Keratinocyte (primary cell): ENCODE measurements around the gene MED8. TPM values are rescaled to one million over a fixed set of nuclear protein-coding genes. Genes with fewer than 3 reads are reported as not detected.

Source experiments
- DNase-seq: peaks from one replicate; pipeline ENCODE4 v3.0.0-alpha.2; 2011; ENCODE audit warnings: low read depth, missing footprints, low spot score
- FAIRE-seq: peaks from 2 replicates; lab custom pipeline; 2011; peaks lifted over from hg19 to GRCh38; lab: Jason Lieb, UNC
- H2AFZ ChIP-seq: 2 replicates; pipeline ENCODE4 v1.6.0; 2012; ENCODE audit warnings: low read length, control low read depth, inconsistent platforms; ENCODE audit not compliant: control insufficient read depth
- H3K27ac ChIP-seq: 2 replicates; pipeline ENCODE4 v1.5.1; 2011; ENCODE audit warnings: low read length; ENCODE audit not compliant: control insufficient read depth, insufficient read depth
- H3K27me3 ChIP-seq: 3 replicates; pipeline ENCODE4 v1.6.0; 2011; ENCODE audit warnings: low read length; ENCODE audit not compliant: control insufficient read depth, insufficient read depth; ENCODE audit errors: extremely low read depth
- H3K36me3 ChIP-seq, 2 experiments: 2 replicates in 1 of 2; 3 replicates in 1 of 2; pipeline ENCODE4 v1.5.1; 2011; ENCODE audit warnings: low read length in 2 of 2, mild to moderate bottlenecking in 1 of 2; ENCODE audit not compliant: control insufficient read depth in 2 of 2, insufficient read depth in 2 of 2; ENCODE audit errors: extremely low read depth in 1 of 2
- H3K4me1 ChIP-seq: 3 replicates; pipeline ENCODE4 v1.5.1; 2011; ENCODE audit warnings: low read length; ENCODE audit not compliant: control insufficient read depth, insufficient read depth; ENCODE audit errors: extremely low read depth
- H3K4me2 ChIP-seq: 3 replicates; pipeline ENCODE4 v1.6.0; 2011; ENCODE audit warnings: low read depth, low read length; ENCODE audit not compliant: control insufficient read depth, insufficient read depth; ENCODE audit errors: extremely low read depth
- H3K4me3 ChIP-seq, 3 experiments: fragments of 200-600 bp in 1 of 3; sonication (generic) in 1 of 3; 2 replicates in 2 of 3; 3 replicates in 1 of 3; pipeline ENCODE4 v1.5.1; 2011 to 2016; ENCODE audit warnings: low read length in 3 of 3, mild to moderate bottlenecking in 3 of 3, control low read depth in 2 of 3, inconsistent platforms in 1 of 3, low read depth in 1 of 3, mixed read lengths in 1 of 3, mixed run types in 1 of 3, moderate library complexity in 1 of 3; ENCODE audit not compliant: control insufficient read depth in 2 of 3, insufficient read depth in 2 of 3; ENCODE audit errors: extremely low read depth in 1 of 3
- H3K79me2 ChIP-seq: 2 replicates; pipeline ENCODE4 v1.6.0; 2012; ENCODE audit warnings: low read length; ENCODE audit not compliant: control insufficient read depth, insufficient read depth
- H3K9ac ChIP-seq: 3 replicates; pipeline ENCODE4 v1.6.0; 2011; ENCODE audit warnings: low read length; ENCODE audit not compliant: control insufficient read depth, insufficient read depth; ENCODE audit errors: extremely low read depth
- H3K9me1 ChIP-seq: 3 replicates; pipeline ENCODE4 v1.6.0; 2011; ENCODE audit warnings: low read length; ENCODE audit not compliant: control insufficient read depth, insufficient read depth; ENCODE audit errors: extremely low read depth
- H3K9me3 ChIP-seq: 2 replicates; pipeline ENCODE4 v1.5.1; 2012; ENCODE audit warnings: low read depth, low read length; ENCODE audit not compliant: control insufficient read depth
- H4K20me1 ChIP-seq: 3 replicates; pipeline ENCODE4 v1.6.0; 2011; ENCODE audit warnings: low read length; ENCODE audit not compliant: control insufficient read depth, insufficient read depth; ENCODE audit errors: extremely low read depth
- EZH2 ChIP-seq: IDR thresholded peaks from one replicate; pipeline ENCODE4 v1.6.1; 2012; ENCODE audit warnings: inconsistent platforms, mild to moderate bottlenecking, low read length, moderate library complexity
- dilution Hi-C: fragments of 300-500 bp; cut with MboI; formaldehyde crosslinking; loops from one replicate; pipeline ENCODE4 v1.7.0; 2020; ENCODE audit warnings: low sequenced_read_pairs; ENCODE audit not compliant: extremely low pct_ligation_motif_present
- polyA plus RNA-seq, 5 experiments: library from polyadenylated mRNA; depleted of rRNA in 3 of 5; stranded (reverse) in 3 of 5; stranded (forward) in 1 of 5; unstranded in 1 of 5; fragments of >200 nt; gene quantifications; 1 replicate in 1 of 5; 2 replicates in 3 of 5; 3 replicates in 1 of 5; pipeline versions ENCODE4 v1.2.1 to v1.2.3, GENCODE V29; 2011 to 2012; ENCODE audit warnings: missing spikeins in 2 of 5, low read depth in 1 of 5, low replicate concordance in 1 of 5
- TF ChIP-seq, protein P1 (sequence below), 3 experiments: IDR thresholded peaks in 1 of 3; conservative IDR thresholded peaks in 1 of 3; optimal IDR thresholded peaks in 1 of 3; 2 replicates in 2 of 3; 3 replicates in 1 of 3; pipeline versions ENCODE3 to v1.5.1; 2011; ENCODE audit warnings: low read length in 3 of 3, mild to moderate bottlenecking in 3 of 3, moderate library complexity in 2 of 3, control low read depth in 1 of 3, inconsistent platforms in 1 of 3; ENCODE audit not compliant: insufficient read depth in 2 of 3; ENCODE audit errors: extremely low read depth in 1 of 3

The MED8 gene
- polyA plus RNA-seq, 1 donor (not counting 4 experiments of a cell fraction or from before 2014, with no cell fraction given) = 14.3 TPM

DNA sequence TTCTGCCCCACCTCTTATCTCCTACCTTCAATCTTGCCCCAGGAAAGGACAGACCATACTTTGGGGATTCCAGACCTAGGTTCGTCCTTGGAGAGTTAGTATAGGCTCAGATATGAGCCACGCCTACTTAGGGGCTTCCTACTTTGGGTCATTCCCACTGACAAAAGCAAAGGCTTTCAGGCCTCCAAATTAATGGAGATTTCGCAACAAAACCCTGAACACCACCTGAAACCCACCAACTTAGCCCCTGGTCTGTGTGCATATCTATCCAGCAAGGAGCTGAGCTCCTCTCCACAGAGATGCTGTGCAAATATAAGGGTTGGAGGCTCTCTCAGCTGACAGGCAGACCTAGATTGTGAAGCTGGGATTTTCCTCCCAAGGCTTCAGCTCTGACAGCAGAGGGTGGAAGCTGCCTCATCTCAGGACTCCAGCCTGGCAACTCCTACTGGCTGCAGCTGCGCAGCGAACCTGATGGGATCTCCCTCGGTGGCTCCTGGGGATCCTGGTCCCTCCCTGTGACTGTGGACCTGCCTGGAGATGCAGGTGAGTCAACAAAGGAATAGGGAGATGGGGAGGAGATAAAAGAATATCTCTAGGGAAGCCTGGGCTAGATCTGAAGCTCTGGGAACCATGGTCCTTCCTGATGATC lies 49.9 kb downstream of the MED8 start:
- no peaks in the 10 kb centered on the region for H3K79me2 ChIP-seq
- no peaks in the 10 kb centered on the region for H3K9me3 ChIP-seq
- FAIRE-seq (no peak), DNase-seq (no peak)
- no peak overlapping the region for H2AFZ ChIP-seq
- peaks cover 10% of the 10 kb centered on the region for H3K27me3 ChIP-seq
- dilution Hi-C loops = no loop called here
- H3K27ac ChIP-seq = no peak overlapping the region
- no peak overlapping the region for H3K4me3 ChIP-seq
- no peaks in the 10 kb centered on the region for H3K9me1 ChIP-seq
- TF ChIP-seq, protein P1, sequence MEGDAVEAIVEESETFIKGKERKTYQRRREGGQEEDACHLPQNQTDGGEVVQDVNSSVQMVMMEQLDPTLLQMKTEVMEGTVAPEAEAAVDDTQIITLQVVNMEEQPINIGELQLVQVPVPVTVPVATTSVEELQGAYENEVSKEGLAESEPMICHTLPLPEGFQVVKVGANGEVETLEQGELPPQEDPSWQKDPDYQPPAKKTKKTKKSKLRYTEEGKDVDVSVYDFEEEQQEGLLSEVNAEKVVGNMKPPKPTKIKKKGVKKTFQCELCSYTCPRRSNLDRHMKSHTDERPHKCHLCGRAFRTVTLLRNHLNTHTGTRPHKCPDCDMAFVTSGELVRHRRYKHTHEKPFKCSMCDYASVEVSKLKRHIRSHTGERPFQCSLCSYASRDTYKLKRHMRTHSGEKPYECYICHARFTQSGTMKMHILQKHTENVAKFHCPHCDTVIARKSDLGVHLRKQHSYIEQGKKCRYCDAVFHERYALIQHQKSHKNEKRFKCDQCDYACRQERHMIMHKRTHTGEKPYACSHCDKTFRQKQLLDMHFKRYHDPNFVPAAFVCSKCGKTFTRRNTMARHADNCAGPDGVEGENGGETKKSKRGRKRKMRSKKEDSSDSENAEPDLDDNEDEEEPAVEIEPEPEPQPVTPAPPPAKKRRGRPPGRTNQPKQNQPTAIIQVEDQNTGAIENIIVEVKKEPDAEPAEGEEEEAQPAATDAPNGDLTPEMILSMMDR (optimal IDR thresholded peaks at IDR 0.05 in 1 of 3, IDR thresholded peaks at IDR 0.05 in 1 of 3, conservative IDR thresholded peaks at IDR 0.05 in 1 of 3; ENCODE audit: extremely low read depth in 1 of 3, insufficient read depth in 2 of 3, low read length in 3 of 3) = no peak
- TF ChIP-seq EZH2 = no peak
- H4K20me1 ChIP-seq = no peaks in the 10 kb centered on the region
- H3K36me3 ChIP-seq = no peaks in the 10 kb centered on the region
- H3K9ac ChIP-seq = no peak overlapping the region
- H3K4me1 ChIP-seq = no peaks in the 10 kb centered on the region
- no peak overlapping the region for H3K4me2 ChIP-seq

DNA sequence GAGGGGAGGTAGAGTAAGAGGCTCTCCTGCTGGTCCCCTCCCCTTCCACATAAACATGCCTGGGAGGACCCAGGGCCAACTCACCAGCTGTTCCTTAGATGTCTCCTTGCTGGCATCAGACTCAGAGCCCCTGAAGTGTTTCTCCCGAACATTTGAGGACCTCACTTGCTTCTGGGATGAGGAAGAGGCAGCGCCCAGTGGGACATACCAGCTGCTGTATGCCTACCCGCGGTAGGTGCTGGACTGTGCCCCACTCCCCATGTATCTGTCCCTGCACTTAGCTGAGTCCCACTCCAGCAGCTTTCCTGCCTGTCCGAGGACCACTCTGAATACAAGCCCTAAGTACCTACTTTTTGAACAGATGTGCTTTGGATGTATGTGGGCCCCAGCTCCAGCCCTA lies 51.6 kb downstream of the MED8 start:
- Histone ChIP-seq H3K9me1 (no peaks in the 10 kb centered on the region), H2AFZ (no peak overlapping the region), H3K27ac (no peak overlapping the region), H3K4me3 (no peak overlapping the region), H3K9me3 (no peaks in the 10 kb centered on the region), H3K36me3 (no peaks in the 10 kb centered on the region), H3K4me2 (no peak overlapping the region), H3K4me1 (no peaks in the 10 kb centered on the region), H3K27me3 (peaks cover 10% of the 10 kb centered on the region), H3K9ac (no peak overlapping the region), H4K20me1 (no peaks in the 10 kb centered on the region), H3K79me2 (no peaks in the 10 kb centered on the region)
- no peak for TF ChIP-seq EZH2
- TF ChIP-seq, protein P1 (optimal IDR thresholded peaks at IDR 0.05 in 1 of 3, IDR thresholded peaks at IDR 0.05 in 1 of 3, conservative IDR thresholded peaks at IDR 0.05 in 1 of 3; ENCODE audit: extremely low read depth in 1 of 3, insufficient read depth in 2 of 3, low read length in 3 of 3) = no peak
- FAIRE-seq (no peak), DNase-seq (no peak)
- dilution Hi-C loops = no loop called here
